ENCODE data around the gene LSG1. TPM values are rescaled to one million over a fixed set of nuclear protein-coding genes. Genes with fewer than 3 reads are reported as not detected.

Gene LSG1
- total and polyA plus RNA-seq, 2 of the 13 experiments (the other 11 are each of a cell fraction or from before 2014, with no cell fraction given), result 21.4 to 32.1 TPM

GRCh38 chr3:194604126-194604525 lies 67.9 kb downstream of the LSG1 start:
- CTCF ChIA-PET (ENCODE audit: low intra/inter-chr PET ratio, low total read pairs), result interaction anchor here (0.6 kb wide), 1 partner anchor 29 kb away, joined by 4 read pairs; the partner anchor contains the start of gene TMEM44
- Histone ChIP-seq H4K20me1 (ENCODE audit: insufficient read depth, low read length) (no peaks in the 10 kb centered on the region), H3K9ac (ENCODE audit: insufficient read depth, low read depth, low read length) (no peak overlapping the region), H3K4me3 (replicated peaks in 1 of 3; ENCODE audit: insufficient read depth in 1 of 3, low read depth in 2 of 3, low read length in 3 of 3) (no peak overlapping the region), H3K36me3 (replicated peaks in 1 of 2; ENCODE audit: control insufficient read depth in 1 of 2, insufficient read depth in 2 of 2, low read length in 2 of 2) (peaks cover 0 to 3% of the 10 kb centered on the region in 2 experiments; a peak in 1 of 5 replicates), H3K27me3 (ENCODE audit: control insufficient read depth in 1 of 2, insufficient read depth in 2 of 2, low read length in 2 of 2) (no peaks in the 10 kb centered on the region), H3K9me3 (ENCODE audit: low read length) (no peaks in the 10 kb centered on the region), H3K4me2 (ENCODE audit: low read depth, low read length) (no peak overlapping the region), H3K4me1 (ENCODE audit: insufficient read depth, low read length) (no peaks in the 10 kb centered on the region), H3K27ac (ENCODE audit: extremely low read length, insufficient read depth, low read length) (no peak overlapping the region), H2AFZ (ENCODE audit: low read length) (no peak overlapping the region), H3K79me2 (ENCODE audit: insufficient read depth, low read length) (no peaks in the 10 kb centered on the region)
- POLR2A ChIA-PET, result no interaction called here
- BruUV-seq (replicated peaks), result no TSS peak
- intact Hi-C loops (cut with micrococcal nuclease; ENCODE audit: unreplicated experiment), result no loop called here
- ATAC-seq (no peak), DNase-seq (ENCODE audit: low spot score) (no peak), FAIRE-seq (no peak)
- WGBS (ENCODE audit: low lambda C conversion rate), result 95% methylated on average over 20 of the region's 22 CpGs
- TF ChIP-seq GATAD1 (CRISPR knock-in tag; IDR thresholded peaks at IDR 0.05) (no peak), ZNF720 (CRISPR knock-in tag; IDR thresholded peaks at IDR 0.05) (no peak), GTF2F1 (IDR thresholded peaks at IDR 0.05; ENCODE audit: low read length) (no peak), BRF2 (CRISPR knock-in tag; IDR thresholded peaks at IDR 0.05) (no peak), MEIS2 (CRISPR knock-in tag; IDR thresholded peaks at IDR 0.05) (no peak), SPEN (CRISPR knock-in tag; IDR thresholded peaks at IDR 0.05; ENCODE audit: low read depth) (no peak), ZNF256 (CRISPR knock-in tag; conservative IDR thresholded peaks at IDR 0.05) (no peak), ZNF350 (CRISPR knock-in tag; IDR thresholded peaks at IDR 0.05; ENCODE audit: borderline replicate concordance, low read depth) (no peak)
- in situ Hi-C loops (cut with HindIII; ENCODE audit: extremely low pct_ligation_motif_present, low pct_unique_long_range_greater_than_20kb), result no loop called here

- no peak overlapping the region for H3K9ac ChIP-seq (ENCODE audit: insufficient read depth, low read depth, low read length)
- H3K9me3 ChIP-seq (ENCODE audit: low read length), result no peaks in the 10 kb centered on the region
- H2AFZ ChIP-seq (ENCODE audit: low read length), result no peak overlapping the region
- POLR2A ChIA-PET, result no interaction called here
- no peaks in the 10 kb centered on the region for H3K79me2 ChIP-seq (ENCODE audit: insufficient read depth, low read length)
- ATAC-seq (no peak), DNase-seq (ENCODE audit: low spot score) (no peak), FAIRE-seq (no peak)
- no peaks in the 10 kb centered on the region for H4K20me1 ChIP-seq (ENCODE audit: insufficient read depth, low read length)
- intact Hi-C loops (cut with micrococcal nuclease; ENCODE audit: unreplicated experiment) (no loop called here), in situ Hi-C loops (cut with HindIII; ENCODE audit: extremely low pct_ligation_motif_present, low pct_unique_long_range_greater_than_20kb) (no loop called here)
- no peaks in the 10 kb centered on the region for H3K27me3 ChIP-seq (ENCODE audit: control insufficient read depth in 1 of 2, insufficient read depth in 2 of 2, low read length in 2 of 2)
- no peaks in the 10 kb centered on the region for H3K4me1 ChIP-seq (ENCODE audit: insufficient read depth, low read length)
- H3K4me3 ChIP-seq (replicated peaks in 1 of 3; ENCODE audit: insufficient read depth in 1 of 3, low read depth in 2 of 3, low read length in 3 of 3), result no peak overlapping the region
- H3K27ac ChIP-seq (ENCODE audit: extremely low read length, insufficient read depth, low read length), result no peak overlapping the region
- BruUV-seq (replicated peaks), result no TSS peak
- H3K4me2 ChIP-seq (ENCODE audit: low read depth, low read length), result no peak overlapping the region
- CTCF ChIA-PET (ENCODE audit: low intra/inter-chr PET ratio, low total read pairs), result no interaction called here
- peaks cover 1 to 3% of the 10 kb centered on the region in 2 experiments; a peak in 2 of 5 replicates for H3K36me3 ChIP-seq (replicated peaks in 1 of 2; ENCODE audit: control insufficient read depth in 1 of 2, insufficient read depth in 2 of 2, low read length in 2 of 2)
- 91% methylated on average over 10 of the region's 10 CpGs for WGBS (ENCODE audit: low lambda C conversion rate)
- TF ChIP-seq CTCF (CRISPR knock-in tag; IDR thresholded peaks at IDR 0.05) (0 out of 2 replicates have a peak, but pooled peaks have one; percentile 18), ZNF263 (CRISPR knock-in tag; IDR thresholded peaks at IDR 0.05) (peak; percentile 86), KLF16 (CRISPR knock-in tag; IDR thresholded peaks at IDR 0.05) (no peak)
These were observed 69.3 kb downstream of the LSG1 start for GRCh38 chr3:194602669-194603171.

All from HepG2 (cell line).